HG02981 (cell line): ENCODE data around the gene PLD1.
"Not testable (repeated sequence)": the region's sequence is repeated elsewhere in the genome, so short reads cannot be mapped to it uniquely, and the experiment has no call there.

Experiments
- ATAC-seq: cut with Tn5 transposase; IDR thresholded peaks from one replicate; pipeline ENCODE4 v1.9.1; 2021; ENCODE audit warnings: mild to moderate bottlenecking, moderate library complexity; ENCODE audit not compliant: unreplicated experiment

PLD1 gene, protein sequence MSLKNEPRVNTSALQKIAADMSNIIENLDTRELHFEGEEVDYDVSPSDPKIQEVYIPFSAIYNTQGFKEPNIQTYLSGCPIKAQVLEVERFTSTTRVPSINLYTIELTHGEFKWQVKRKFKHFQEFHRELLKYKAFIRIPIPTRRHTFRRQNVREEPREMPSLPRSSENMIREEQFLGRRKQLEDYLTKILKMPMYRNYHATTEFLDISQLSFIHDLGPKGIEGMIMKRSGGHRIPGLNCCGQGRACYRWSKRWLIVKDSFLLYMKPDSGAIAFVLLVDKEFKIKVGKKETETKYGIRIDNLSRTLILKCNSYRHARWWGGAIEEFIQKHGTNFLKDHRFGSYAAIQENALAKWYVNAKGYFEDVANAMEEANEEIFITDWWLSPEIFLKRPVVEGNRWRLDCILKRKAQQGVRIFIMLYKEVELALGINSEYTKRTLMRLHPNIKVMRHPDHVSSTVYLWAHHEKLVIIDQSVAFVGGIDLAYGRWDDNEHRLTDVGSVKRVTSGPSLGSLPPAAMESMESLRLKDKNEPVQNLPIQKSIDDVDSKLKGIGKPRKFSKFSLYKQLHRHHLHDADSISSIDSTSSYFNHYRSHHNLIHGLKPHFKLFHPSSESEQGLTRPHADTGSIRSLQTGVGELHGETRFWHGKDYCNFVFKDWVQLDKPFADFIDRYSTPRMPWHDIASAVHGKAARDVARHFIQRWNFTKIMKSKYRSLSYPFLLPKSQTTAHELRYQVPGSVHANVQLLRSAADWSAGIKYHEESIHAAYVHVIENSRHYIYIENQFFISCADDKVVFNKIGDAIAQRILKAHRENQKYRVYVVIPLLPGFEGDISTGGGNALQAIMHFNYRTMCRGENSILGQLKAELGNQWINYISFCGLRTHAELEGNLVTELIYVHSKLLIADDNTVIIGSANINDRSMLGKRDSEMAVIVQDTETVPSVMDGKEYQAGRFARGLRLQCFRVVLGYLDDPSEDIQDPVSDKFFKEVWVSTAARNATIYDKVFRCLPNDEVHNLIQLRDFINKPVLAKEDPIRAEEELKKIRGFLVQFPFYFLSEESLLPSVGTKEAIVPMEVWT

DNA sequence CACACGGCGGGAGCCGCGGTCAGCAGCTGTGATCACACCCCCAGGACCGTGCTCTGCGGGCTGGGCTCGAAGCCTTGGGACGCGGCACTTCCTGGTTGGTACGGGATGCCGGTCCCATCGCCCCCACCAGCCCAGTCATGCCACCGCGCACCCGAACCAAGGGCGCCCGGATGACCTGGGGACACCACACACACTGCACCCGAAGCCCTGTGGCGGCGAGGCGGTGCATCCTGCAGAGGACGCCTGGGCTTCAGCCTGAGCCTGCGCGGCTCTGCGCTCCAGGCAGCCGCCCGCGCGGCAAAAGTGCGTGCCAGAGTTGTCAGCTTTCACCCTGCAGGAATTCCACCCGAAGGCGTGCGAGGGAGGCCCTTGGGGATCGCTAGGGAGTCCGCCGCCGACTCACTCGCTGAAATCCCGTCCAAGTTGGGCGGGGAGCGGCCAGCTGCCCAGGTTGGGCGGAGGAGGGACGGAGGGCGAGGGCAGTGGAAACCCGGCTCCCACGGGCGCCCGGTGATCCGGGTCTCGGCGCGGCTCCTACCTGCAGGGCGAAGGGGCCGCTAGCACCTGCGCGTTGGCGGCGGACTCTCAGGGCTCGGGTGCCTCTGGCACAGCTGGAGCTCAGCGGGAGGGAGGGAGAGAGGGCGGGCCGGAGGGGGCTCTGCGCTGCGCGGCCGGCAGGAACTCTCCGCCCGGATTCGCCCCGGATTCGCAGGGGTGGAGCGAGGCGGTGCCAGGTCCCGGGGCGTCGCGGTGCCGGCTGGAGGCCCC is at the start of gene PLD1:
Gene PLD1 (minus strand): TSS at position 623 of the 768 bp plus-strand sequence. CDS start 72,432 bp downstream, outside the sequence.
- peak; percentile 53 for ATAC-seq

DNA sequence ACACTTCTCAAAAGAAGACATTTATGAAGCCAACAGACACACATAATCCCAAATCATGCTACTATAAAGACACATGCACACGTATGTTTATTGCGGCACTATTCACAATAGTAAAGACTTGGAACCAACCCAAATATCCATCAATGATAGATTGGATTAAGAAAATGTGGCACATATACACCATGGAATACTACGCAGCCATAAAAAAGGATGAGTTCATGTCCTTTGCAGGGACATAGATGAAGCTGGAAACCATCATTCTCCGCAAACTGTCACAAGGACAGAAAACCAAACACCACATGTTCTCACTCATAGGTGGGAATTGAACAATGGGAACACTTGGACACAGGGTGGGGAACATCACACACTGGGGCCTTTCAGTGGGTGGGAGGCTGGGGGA is 48.5 kb upstream of the PLD1 start:
- not testable (repeated sequence) for ATAC-seq

DNA sequence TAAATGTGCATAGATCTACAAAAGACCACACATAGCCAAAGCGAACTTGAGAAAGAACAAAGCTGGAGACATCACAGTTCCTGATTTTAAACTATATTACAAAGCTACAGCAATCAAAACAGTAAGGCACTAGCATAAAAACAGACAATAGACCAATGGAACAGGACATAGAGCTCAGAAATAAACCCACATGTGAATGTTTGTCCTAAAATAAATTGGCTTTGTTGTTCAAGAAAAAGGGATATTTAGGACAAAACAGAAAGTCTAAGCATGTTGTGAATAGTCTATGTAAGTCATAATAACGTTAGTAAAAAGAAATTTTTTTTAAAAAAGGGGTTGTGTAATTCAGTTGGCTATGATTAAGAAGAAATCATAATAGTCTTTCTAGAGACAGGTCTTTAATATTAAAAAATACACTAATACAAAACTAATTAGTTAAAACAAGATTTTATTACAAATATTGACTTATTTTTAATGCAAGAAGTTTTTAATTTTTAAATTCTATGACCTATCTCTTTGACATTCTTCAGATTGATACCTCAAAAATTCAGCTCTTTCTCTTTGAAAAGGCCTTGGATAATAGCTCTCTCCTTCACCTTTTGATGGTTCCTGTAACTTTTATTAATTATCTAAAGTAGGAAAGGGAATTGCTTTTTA is 44.5 kb upstream of the PLD1 start:
- ATAC-seq: no peak

DNA sequence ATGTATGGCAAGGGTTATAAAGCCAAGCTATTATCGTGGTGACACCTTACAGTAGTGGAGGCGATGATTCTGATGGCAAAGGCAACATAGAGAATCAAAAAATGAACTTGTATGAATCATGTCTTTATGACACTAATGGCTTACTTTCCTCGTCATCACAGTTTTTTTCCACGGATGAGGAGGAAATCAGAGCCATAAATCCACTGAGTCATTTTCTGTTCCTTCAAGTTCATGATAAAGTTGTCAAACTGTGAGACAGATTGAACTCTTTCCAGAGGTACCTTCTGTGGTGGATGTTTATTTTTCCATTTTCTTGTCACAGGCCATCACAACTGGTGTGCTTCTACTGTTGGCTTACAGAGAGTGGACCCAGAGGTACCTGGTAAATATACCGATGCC is 41.4 kb upstream of the PLD1 start:
- no peak for ATAC-seq

DNA sequence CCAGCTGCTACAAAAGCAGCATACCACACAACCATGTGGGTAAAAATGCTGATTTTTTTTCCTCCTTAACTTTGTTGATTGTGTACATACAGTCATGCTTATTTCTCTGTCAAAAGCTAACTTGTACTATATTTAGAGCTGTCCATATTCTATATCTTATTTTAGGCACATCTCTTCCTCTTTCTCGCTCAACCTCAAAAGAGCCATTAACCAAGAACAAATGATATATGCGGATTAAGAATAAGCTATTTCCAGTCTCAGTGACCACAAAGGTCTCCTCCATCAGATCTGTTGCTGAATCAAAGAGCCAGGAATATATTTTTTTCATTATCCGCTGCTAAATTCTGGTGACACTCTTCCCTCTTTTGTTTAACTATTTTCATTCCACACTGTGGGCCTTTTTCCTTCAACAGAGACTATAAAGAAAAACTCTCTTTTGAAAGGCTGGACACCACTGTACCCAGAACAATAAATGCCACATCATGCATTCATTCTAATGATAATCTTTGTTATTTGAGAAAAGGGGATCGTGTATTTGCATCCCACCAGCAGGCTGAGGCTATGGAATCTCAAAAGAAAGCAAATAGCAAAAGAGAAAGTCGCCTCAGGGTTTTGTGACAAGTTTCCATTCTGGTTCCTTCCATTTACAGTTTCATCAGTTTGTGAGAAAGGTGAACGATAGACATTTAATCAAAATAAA is 40.8 kb upstream of the PLD1 start:
- ATAC-seq: no peak

DNA sequence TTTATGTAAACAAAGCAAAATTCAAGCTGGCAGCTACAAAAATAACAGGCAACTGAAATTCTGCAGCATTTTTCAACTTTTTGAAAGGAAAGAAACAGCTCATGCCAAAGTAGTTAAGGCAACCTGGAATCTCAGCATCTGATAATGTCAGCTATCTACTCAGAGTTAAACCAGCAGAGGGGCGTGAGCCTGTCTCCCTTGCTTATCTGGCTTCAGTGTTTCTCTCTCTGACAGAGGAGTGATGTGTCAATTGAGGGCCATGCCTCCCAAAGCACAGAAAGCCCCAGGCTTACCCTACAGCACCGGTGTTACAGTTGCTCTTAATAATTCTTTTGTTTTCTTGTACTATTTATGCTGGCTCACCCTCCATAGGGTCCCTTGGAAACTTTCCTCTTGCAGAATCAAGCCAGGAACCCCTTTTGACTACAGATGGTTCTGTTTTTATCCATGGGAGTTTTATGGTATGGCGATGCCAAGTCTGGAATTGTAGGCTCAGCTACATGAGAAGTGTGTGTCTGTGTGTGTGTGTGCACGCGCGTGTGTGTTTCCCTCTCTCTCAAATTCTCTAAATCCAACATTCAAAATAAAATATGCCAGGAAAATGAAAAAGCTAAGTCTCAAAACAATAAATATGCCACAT is 40.2 kb upstream of the PLD1 start:
- ATAC-seq: no peak

DNA sequence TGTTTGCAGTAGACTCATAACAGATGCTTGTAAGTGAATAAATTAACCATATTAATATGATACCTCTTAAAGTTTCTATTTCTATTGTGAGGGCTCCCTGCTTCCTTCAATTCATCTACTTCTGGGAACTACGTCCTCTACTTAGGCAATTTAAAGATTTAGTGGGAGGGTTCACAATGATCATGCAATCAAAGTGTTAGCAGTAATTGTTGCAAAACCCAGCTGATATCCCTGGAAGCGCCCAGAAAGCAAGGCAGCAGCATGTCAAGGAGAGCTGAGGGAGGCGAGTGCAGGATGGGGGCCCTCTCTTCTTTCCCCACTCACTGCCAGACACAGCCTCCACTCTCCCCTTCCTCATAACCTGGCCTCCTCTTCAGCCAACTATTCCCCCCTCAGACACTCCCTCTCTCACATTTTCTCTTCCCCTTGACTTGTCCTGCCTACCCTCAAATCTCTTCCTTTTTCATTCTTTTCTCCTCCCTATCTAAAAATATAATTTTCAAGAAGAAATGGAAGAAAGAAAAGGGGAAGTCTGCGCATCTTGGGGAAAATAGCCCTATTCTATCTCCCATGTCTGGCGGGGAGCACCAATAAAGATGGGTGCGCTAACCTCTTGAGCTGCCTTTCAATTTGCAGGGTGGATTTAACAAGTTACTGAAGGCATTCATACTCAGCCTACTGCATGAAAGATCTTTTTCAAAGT is 39.5 kb upstream of the PLD1 start:
- no peak for ATAC-seq

DNA sequence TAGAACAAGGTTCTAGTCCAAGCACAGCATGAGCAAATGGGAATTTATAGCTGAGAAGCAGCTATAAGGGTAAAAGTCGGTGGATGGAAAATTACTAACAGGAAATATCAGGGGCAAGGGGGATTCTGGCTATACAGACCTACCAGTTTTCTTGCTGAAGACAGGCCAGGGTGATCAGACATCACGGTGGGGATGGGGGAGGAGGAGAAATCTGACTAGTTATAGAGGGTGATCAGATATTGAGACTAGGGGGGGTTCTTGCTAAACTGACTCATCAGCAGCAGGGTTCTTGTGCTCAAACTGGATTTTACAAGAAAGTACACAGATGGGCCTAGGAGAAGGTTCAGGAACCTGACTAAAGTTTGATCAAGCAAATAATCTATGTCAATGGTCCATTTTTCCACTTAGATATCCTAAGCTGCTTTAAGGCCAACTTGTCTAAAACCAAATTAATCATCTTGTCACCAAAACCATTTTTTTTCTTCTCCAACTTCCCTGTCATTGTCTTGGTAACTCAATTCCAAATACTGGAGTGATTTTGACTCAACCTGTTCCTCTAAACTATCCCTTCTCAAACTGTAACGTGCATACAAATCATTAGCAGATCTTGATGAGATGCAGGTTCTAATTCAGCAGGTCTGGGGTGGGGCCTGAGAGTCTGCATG is 37.4 kb upstream of the PLD1 start:
- ATAC-seq: no peak

DNA sequence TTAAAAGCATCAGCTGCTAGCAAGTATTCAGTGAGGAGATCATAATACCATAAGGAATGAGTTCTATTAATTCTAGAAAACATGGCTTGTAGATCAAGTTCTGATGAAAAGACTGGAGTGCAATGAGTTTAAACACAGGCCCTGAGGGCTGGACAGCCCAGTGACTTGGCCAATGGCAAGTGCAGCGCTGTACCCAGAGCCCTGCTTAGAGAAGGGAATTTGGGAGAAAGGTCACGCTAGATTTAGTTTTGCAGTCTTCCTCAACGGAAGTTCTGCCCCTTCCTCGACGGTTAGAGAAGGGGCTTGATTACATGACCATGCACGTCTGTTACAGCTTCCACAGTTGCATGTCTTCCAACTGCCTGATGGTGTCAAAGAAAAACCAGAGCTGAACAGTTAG is 36.9 kb upstream of the PLD1 start:
- ATAC-seq: no peak

DNA sequence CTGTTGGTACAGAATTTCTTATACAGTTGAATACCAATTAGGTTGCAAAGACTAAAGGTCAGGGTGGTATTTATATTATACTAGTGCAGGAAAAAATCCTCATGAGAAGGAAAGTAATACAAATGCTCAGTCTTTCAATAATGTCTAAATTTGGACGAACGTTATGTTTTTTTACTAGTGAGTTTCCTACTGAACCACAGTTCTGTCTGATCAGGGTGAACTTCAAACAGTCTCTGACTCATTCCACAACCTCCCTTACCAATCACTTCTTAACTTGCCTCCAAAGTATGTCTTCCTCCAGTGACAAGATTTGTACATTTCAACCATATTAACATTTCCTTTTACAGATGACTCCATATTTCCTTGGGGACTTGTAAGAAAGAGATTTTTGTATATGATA is 36.3 kb upstream of the PLD1 start:
- ATAC-seq: peak; percentile 98

DNA sequence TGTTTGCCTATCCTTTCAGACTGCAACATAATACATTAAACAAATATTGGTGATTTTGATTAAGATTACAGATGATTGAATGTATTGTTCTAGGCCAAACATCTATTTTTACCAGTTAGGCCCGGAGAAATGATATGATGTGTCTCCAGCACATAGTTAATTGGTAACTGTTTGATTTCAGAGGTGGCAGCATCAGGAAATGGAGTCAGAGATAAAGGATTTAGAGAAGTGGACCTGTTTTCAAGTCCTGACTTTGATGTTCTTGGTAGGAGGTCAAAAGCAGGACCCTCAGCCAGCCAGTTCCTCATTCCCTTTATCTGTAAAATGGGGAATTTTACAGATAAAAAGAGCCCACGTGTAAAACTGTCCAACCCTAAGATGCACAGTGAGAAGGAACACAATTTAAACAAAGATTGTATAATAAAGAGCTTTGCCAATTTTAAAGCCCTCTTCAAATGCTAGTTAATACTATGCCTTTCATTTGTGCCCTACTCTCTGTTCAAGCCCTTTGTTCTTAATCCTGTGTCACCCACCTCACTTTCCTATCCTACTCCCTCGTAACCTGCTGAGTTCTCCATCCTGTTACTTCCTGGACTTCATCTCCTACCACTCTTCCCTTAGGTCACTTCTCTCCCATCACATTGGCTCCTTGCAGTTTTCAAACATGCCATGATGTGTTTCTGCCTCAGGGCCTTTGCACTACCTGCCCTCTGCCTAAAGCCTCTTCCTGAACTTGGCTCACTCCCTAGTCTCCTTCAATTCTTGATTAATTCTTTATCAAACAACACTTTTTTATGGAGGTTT is 35.4 kb upstream of the PLD1 start:
- ATAC-seq: no peak

DNA sequence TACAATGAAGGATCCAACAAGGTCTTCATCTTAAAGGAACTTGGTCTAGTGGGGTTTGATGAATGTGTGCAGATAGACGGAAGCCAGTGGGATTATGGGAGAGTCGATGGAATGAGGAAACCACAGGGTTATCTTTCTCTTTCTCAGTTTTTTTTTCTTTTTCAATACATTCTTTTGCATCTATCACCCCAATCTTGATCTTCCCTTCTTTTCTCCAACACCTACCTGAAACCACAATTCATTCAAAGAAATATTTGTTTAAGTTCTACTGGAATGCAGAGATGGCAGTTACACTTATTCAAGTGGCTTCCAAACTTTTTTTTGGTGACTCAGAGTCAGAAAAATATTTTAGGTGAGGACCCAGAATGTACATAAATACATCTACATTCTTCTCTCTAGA is 34.6 kb upstream of the PLD1 start:
- no peak for ATAC-seq

DNA sequence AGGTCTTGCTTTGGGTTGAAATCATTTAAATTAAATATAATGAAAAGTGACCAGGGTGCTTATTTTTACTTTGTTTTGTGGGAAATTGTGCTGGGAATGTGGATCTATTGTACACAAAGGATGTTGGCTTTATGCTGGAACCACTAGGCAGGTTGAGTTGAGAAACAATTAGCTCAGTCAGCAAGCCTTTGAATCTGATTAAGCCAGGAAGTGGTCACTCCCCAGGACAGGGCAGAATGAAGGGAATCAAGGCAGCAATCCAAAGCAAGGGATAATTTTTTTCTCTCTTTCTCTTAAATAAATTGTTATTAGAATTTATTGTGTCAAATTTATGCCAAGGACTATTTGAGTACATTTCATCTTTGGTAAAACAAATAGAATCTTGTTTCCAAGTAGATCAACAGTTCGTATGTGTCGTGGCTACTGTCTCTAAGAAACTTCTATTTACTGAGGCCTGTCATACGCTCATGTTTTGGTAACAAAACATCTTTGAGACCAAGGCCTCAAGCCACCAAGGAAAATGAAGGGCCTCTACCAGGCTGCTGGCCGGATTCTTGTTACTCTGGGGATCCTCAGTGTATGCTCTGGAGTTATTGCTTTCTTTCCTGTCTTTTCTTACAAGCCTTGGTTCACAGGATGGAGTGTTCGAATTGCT is 32.7 kb upstream of the PLD1 start, which contains the start of gene TMEM212:
Gene TMEM212 (plus strand): TSS at position 486 of the 655 bp plus-strand sequence. CDS start 35 bp downstream, at position 521.
- no peak for ATAC-seq

DNA sequence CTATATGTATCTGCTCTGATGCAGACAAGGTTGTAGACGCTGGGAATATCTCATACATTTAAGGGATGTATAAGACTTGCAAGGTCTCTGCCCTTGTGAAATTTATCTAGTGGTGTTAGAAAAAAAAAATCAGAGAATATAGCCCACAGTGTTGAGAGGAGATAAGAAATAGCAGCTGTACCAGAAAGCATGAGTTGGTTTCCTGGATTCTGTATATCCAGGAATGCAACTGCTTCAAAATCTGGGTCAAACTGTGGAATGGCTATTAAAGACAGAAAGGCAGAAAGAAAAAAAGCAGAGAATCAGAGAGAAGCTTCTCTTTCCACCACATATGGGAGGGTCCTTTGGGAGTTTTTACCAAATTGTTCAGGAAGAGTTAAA is 31.3 kb upstream of the PLD1 start:
- ATAC-seq: no peak

DNA sequence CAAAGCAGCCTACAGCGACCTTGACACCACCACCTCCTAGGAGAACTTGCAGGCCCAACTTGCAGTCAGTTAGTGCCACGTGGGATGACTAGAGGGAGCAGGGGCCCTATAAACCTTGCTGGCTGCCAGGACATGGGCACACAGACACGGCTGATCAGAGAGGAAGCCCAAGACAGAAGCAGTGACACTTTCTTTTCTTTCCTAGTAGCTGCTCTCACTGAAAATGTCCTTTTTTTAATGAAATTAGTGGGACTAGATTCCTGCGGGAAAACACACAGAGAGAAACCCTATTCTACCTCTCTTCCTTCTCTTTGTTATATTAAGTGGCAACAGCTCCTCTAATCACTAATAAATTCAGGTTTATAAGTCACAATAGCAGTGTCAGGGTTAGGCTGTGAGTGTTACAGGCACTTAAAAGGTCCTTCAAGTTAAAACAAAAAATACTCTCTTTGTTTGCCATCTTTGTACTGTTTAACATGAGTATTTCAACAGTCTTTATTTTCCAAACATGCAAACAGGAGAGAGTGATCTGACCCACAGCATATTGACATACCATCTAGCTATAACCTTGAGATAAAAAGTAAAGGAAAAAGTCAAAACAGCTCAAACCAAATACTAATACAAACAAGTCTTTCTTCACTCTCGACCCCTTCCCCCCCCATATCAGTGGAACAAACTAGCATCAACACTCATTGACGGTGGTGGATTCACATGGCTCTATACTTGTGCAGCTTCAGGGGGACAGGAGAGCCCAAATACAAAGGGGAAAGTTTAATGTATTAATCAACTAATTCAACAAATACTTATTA is 30.7 kb upstream of the PLD1 start:
- ATAC-seq: no peak

DNA sequence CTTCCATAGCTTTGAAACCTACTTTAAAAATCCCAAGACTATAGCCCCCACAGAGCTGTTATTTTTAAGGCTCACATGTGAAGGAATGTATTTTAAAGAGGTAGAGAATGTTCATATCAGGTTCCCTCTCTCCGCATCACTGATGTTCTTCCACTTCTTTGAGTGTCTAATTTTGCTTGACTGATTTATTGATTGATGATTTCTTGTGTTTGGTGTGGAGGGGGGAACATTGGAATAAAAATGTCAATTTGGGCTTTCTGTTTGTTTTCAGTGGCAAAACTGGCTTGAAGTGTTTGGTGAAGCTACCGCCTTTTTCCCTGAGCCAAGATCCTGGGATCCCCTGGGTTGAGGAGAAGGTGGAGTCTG is 30.1 kb upstream of the PLD1 start:
- no peak for ATAC-seq
